GM12891 (cell line): ENCODE data around the gene ADIPOR2.

Experiments used
- PAX5 ChIP-seq: IDR thresholded peaks from 2 replicates; pipeline ENCODE4 v1.6.1; 2011; ENCODE audit warnings: low read length, moderate library complexity, mild to moderate bottlenecking; ENCODE audit not compliant: insufficient read depth, severe bottlenecking
- POLR2A ChIP-seq: IDR thresholded peaks from 2 replicates; pipeline ENCODE4 v1.6.1; 2011; ENCODE audit warnings: low read depth, low read length, control low read depth
- POLR2AphosphoS5 ChIP-seq: IDR thresholded peaks from 2 replicates; pipeline ENCODE4 v1.6.1; 2011; ENCODE audit warnings: low read depth, low read length, control low read depth
- SPI1 ChIP-seq: IDR thresholded peaks from 2 replicates; pipeline ENCODE4 v1.6.1; 2011; ENCODE audit warnings: low read depth, low read length, control low read depth
- TAF1 ChIP-seq: IDR thresholded peaks from 2 replicates; pipeline ENCODE4 v1.6.1; 2011; ENCODE audit warnings: low read depth, low read length, control low read depth

DNA sequence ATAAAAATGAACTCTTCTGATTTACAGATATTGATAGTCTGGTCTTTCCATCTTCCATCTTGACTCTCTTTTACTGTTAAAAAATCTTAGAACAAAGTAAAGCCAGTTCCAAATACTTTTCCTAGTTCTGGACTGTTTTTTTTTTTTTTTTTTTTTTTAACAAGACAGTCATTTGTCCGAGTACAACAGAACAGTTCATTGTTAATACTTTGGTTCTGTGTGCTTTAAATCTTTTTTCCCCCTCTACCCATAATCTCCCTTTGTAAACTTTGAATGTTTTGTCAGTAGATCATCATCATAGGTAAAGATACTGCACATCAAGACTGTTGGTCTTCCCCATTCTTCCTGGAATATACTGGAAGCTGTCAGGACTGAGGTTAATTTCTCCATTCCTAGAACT is 38.0 kb downstream of the ADIPOR2 start:
- TF ChIP-seq POLR2AphosphoS5 = no peak
- TF ChIP-seq TAF1 = no peak
- TF ChIP-seq SPI1 = no peak
- TF ChIP-seq POLR2A = no peak
- TF ChIP-seq PAX5 = no peak
